ENCODE results near the gene MSANTD7. TPM values are rescaled to one million over a fixed set of nuclear protein-coding genes. Genes with fewer than 3 reads are reported as not detected.

Gene MSANTD7
- polyA plus RNA-seq, 1 donor (not counting 4 experiments of a cell fraction or from before 2014, with no cell fraction given) = 8.6 TPM

DNA sequence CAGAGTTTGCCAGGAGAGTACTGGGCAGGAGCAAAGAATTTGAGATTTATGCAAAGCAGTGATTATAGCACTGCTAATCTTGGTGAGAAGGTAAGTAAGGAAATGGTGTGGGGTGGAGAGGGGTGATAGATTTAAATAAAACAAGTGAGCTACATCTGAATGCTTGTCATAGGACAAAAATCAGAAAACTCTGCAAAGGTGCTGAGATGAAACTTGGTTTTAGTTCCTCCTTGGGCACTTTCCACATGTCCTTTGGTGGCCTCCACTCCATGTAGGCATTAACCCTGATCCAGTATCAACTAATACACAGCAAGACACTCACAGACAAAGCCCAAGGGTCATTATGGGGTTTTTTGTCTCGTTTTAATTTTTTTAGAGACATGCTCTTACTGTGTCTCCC lies 37.7 kb upstream of the MSANTD7 start:
- Histone ChIP-seq H4K20me1 (ENCODE audit: control insufficient read depth, extremely low read depth, insufficient read depth, low read length) (no peaks in the 10 kb centered on the region), H3K9me3 (ENCODE audit: control insufficient read depth, low read depth, low read length) (no peaks in the 10 kb centered on the region), H3K27ac (ENCODE audit: control insufficient read depth, insufficient read depth, low read length) (no peak overlapping the region), H3K4me3 (ENCODE audit: control insufficient read depth in 2 of 3, extremely low read depth in 1 of 3, insufficient read depth in 2 of 3, low read depth in 1 of 3, low read length in 3 of 3) (no peak overlapping the region), H3K4me2 (ENCODE audit: control insufficient read depth, extremely low read depth, insufficient read depth, low read depth, low read length) (no peak overlapping the region), H2AFZ (ENCODE audit: control insufficient read depth, low read length) (no peak overlapping the region), H3K9ac (ENCODE audit: control insufficient read depth, extremely low read depth, insufficient read depth, low read length) (no peak overlapping the region), H3K4me1 (ENCODE audit: control insufficient read depth, extremely low read depth, insufficient read depth, low read length) (no peaks in the 10 kb centered on the region), H3K9me1 (ENCODE audit: control insufficient read depth, extremely low read depth, insufficient read depth, low read length) (no peaks in the 10 kb centered on the region), H3K27me3 (ENCODE audit: control insufficient read depth, extremely low read depth, insufficient read depth, low read length) (no peaks in the 10 kb centered on the region), H3K36me3 (ENCODE audit: control insufficient read depth in 2 of 2, extremely low read depth in 1 of 2, insufficient read depth in 2 of 2, low read length in 2 of 2) (no peaks in the 10 kb centered on the region), H3K79me2 (ENCODE audit: control insufficient read depth, insufficient read depth, low read length) (no peaks in the 10 kb centered on the region)
- TF ChIP-seq, protein P1, sequence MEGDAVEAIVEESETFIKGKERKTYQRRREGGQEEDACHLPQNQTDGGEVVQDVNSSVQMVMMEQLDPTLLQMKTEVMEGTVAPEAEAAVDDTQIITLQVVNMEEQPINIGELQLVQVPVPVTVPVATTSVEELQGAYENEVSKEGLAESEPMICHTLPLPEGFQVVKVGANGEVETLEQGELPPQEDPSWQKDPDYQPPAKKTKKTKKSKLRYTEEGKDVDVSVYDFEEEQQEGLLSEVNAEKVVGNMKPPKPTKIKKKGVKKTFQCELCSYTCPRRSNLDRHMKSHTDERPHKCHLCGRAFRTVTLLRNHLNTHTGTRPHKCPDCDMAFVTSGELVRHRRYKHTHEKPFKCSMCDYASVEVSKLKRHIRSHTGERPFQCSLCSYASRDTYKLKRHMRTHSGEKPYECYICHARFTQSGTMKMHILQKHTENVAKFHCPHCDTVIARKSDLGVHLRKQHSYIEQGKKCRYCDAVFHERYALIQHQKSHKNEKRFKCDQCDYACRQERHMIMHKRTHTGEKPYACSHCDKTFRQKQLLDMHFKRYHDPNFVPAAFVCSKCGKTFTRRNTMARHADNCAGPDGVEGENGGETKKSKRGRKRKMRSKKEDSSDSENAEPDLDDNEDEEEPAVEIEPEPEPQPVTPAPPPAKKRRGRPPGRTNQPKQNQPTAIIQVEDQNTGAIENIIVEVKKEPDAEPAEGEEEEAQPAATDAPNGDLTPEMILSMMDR (optimal IDR thresholded peaks at IDR 0.05 in 1 of 3, IDR thresholded peaks at IDR 0.05 in 1 of 3, conservative IDR thresholded peaks at IDR 0.05 in 1 of 3; ENCODE audit: extremely low read depth in 1 of 3, insufficient read depth in 2 of 3, low read length in 3 of 3) = no peak
- TF ChIP-seq EZH2 (IDR thresholded peaks at IDR 0.05; ENCODE audit: low read length) = no peak
- dilution Hi-C loops (cut with MboI; ENCODE audit: extremely low pct_ligation_motif_present, low sequenced_read_pairs) = no loop called here
- no peak for FAIRE-seq
- no peak for DNase-seq (ENCODE audit: low read depth, low spot score)

DNA sequence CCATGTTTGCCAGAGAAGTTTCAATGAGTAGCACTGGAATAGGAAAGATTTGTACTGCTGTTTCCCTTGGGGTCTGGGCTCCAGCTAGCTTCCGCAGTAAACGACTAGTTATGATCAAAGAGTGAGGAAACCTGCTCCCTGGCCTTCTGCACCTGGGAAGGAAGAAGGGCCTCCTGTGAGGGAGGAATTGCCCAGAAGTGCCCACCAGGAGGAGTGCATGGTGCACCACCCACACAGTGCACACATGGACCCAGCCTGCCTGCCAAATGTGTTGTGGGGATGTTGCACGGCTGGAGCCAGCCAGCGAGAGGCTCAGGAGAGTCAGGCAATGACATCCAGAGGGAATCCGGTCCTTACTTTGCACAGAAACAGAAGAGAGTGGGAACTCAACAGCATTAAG lies 36.4 kb upstream of the MSANTD7 start:
- no peaks in the 10 kb centered on the region for H3K27me3 ChIP-seq (ENCODE audit: control insufficient read depth, extremely low read depth, insufficient read depth, low read length)
- H3K79me2 ChIP-seq (ENCODE audit: control insufficient read depth, insufficient read depth, low read length) = no peaks in the 10 kb centered on the region
- no peak overlapping the region for H3K4me2 ChIP-seq (ENCODE audit: control insufficient read depth, extremely low read depth, insufficient read depth, low read depth, low read length)
- no peak overlapping the region for H3K9ac ChIP-seq (ENCODE audit: control insufficient read depth, extremely low read depth, insufficient read depth, low read length)
- no peaks in the 10 kb centered on the region for H3K4me1 ChIP-seq (ENCODE audit: control insufficient read depth, extremely low read depth, insufficient read depth, low read length)
- dilution Hi-C loops (cut with MboI; ENCODE audit: extremely low pct_ligation_motif_present, low sequenced_read_pairs) = no loop called here
- no peaks in the 10 kb centered on the region for H3K9me3 ChIP-seq (ENCODE audit: control insufficient read depth, low read depth, low read length)
- DNase-seq (ENCODE audit: low read depth, low spot score) (no peak), FAIRE-seq (no peak)
- H3K9me1 ChIP-seq (ENCODE audit: control insufficient read depth, extremely low read depth, insufficient read depth, low read length) = no peaks in the 10 kb centered on the region
- H3K36me3 ChIP-seq (ENCODE audit: control insufficient read depth in 2 of 2, extremely low read depth in 1 of 2, insufficient read depth in 2 of 2, low read length in 2 of 2) = no peaks in the 10 kb centered on the region
- H3K27ac ChIP-seq (ENCODE audit: control insufficient read depth, insufficient read depth, low read length) = no peak overlapping the region
- no peaks in the 10 kb centered on the region for H4K20me1 ChIP-seq (ENCODE audit: control insufficient read depth, extremely low read depth, insufficient read depth, low read length)
- H2AFZ ChIP-seq (ENCODE audit: control insufficient read depth, low read length) = no peak overlapping the region
- TF ChIP-seq, protein P1 (optimal IDR thresholded peaks at IDR 0.05 in 1 of 3, IDR thresholded peaks at IDR 0.05 in 1 of 3, conservative IDR thresholded peaks at IDR 0.05 in 1 of 3; ENCODE audit: extremely low read depth in 1 of 3, insufficient read depth in 2 of 3, low read length in 3 of 3) = peak in 2 of 3 experiments; percentile 20 to 58
- TF ChIP-seq EZH2 (IDR thresholded peaks at IDR 0.05; ENCODE audit: low read length) = no peak
- H3K4me3 ChIP-seq (ENCODE audit: control insufficient read depth in 2 of 3, extremely low read depth in 1 of 3, insufficient read depth in 2 of 3, low read depth in 1 of 3, low read length in 3 of 3) = no peak overlapping the region

All from keratinocyte (primary cell).